NCI-H1930 (cell line): ENCODE data around the gene PDCD6IP.
"Not testable (repeated sequence)": the region's sequence is repeated elsewhere in the genome, so short reads cannot be mapped to it uniquely, and the experiment has no call there.

Experiments used
- DNase-seq, 2 experiments: peaks; one replicate each; lab custom pipeline; 2025; lab: John Stamatoyannopoulos, UW

Gene PDCD6IP

GRCh38 chr3:33798418-33799201 is at the start of gene PDCD6IP:
PDCD6IP (plus strand) TSS chr3:33798630; CDS start chr3:33798729, 99 bp downstream.
- peak; percentile 60 to 74 for DNase-seq

- no peak for DNase-seq
These were observed 48.8 kb upstream of the PDCD6IP start for GRCh38 chr3:33749546-33750210.

- no peak for DNase-seq
These were observed 48.2 kb upstream of the PDCD6IP start for GRCh38 chr3:33750211-33750548.

GRCh38 chr3:33751336-33751735 is 47.1 kb upstream of the PDCD6IP start:
- no peak for DNase-seq

GRCh38 chr3:33754391-33754790 is 44.0 kb upstream of the PDCD6IP start:
- not testable (repeated sequence) for DNase-seq

- no peak for DNase-seq
These were observed 40.1 kb upstream of the PDCD6IP start for GRCh38 chr3:33758281-33758680.

GRCh38 chr3:33758864-33759263 is 39.6 kb upstream of the PDCD6IP start:
- DNase-seq: no peak

- DNase-seq: no peak
These were observed 29.7 kb upstream of the PDCD6IP start for GRCh38 chr3:33768578-33769330.

- no peak for DNase-seq
These were observed 24.8 kb upstream of the PDCD6IP start for GRCh38 chr3:33773637-33774036.

GRCh38 chr3:33775363-33775762 is 23.1 kb upstream of the PDCD6IP start:
- DNase-seq: no peak

- DNase-seq: no peak
These were observed 20.4 kb upstream of the PDCD6IP start for GRCh38 chr3:33777996-33778395.

GRCh38 chr3:33779751-33780150 is 18.7 kb upstream of the PDCD6IP start:
- DNase-seq: no peak

- DNase-seq: not testable (repeated sequence)
These were observed 17.0 kb upstream of the PDCD6IP start for GRCh38 chr3:33781413-33781812.

- no peak for DNase-seq
These were observed 11.7 kb upstream of the PDCD6IP start for GRCh38 chr3:33786565-33787327.

- peak in 1 of 2 experiments; percentile 11 for DNase-seq
These were observed 11.0 kb upstream of the PDCD6IP start for GRCh38 chr3:33787328-33788009.

- no peak for DNase-seq
These were observed 9.1 kb upstream of the PDCD6IP start for GRCh38 chr3:33789183-33789954.

GRCh38 chr3:33790091-33790490 is 8.3 kb upstream of the PDCD6IP start:
- no peak for DNase-seq

- no peak for DNase-seq
These were observed 6.8 kb upstream of the PDCD6IP start for GRCh38 chr3:33791477-33792166.

GRCh38 chr3:33792167-33792892 is 6.1 kb upstream of the PDCD6IP start:
- DNase-seq: no peak
